ENCODE data around the gene CBL.
"Not testable (repeated sequence)": the region's sequence is repeated elsewhere in the genome, so short reads cannot be mapped to it uniquely, and the experiment has no call there.

Gene CBL

DNA sequence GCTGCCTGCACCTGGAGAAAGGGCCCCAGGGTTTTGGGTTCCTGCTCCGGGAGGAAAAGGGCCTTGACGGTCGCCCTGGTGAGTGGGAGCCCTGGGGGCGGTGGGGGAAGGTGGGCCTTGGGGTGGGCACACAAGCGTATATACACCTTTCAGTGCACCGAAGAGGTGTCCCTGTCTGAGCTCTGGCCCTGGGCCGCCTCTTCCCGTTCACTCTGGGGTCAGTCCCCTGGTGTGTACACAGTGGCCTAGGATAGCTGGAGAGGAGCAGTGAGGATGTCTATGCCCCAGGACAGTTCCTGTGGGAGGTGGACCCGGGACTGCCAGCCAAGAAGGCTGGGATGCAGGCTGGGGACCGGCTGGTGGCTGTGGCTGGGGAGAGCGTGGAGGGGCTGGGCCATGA is 18.1 kb upstream of the CBL start:
- TF ChIP-seq, protein P1, sequence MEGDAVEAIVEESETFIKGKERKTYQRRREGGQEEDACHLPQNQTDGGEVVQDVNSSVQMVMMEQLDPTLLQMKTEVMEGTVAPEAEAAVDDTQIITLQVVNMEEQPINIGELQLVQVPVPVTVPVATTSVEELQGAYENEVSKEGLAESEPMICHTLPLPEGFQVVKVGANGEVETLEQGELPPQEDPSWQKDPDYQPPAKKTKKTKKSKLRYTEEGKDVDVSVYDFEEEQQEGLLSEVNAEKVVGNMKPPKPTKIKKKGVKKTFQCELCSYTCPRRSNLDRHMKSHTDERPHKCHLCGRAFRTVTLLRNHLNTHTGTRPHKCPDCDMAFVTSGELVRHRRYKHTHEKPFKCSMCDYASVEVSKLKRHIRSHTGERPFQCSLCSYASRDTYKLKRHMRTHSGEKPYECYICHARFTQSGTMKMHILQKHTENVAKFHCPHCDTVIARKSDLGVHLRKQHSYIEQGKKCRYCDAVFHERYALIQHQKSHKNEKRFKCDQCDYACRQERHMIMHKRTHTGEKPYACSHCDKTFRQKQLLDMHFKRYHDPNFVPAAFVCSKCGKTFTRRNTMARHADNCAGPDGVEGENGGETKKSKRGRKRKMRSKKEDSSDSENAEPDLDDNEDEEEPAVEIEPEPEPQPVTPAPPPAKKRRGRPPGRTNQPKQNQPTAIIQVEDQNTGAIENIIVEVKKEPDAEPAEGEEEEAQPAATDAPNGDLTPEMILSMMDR (IDR thresholded peaks at IDR 0.05), result no peak
- TF ChIP-seq ZFX (IDR thresholded peaks at IDR 0.05; ENCODE audit: borderline replicate concordance), result no peak
- H3K27ac ChIP-seq, result no peak overlapping the region

DNA sequence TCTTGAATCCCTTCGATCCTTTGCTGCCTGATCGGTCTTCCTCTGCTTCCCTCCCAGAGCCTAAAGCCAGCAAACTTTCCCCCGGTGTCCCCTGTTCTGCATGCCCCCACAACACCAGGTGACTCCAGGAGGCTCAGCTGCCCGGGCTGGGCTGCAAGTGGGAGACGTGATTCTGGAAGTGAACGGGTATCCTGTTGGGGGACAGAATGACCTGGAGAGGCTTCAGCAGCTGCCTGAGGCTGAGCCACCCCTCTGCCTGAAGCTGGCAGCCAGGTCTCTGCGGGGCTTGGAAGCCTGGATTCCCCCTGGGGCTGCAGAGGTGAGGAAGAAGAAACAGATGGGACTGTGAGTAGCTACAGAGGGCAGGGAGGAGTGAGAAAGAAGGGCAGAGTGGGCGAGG is 17.3 kb upstream of the CBL start:
- TF ChIP-seq, protein P1 (IDR thresholded peaks at IDR 0.05), result no peak
- no peak for TF ChIP-seq ZFX (IDR thresholded peaks at IDR 0.05; ENCODE audit: borderline replicate concordance)
- no peak overlapping the region for H3K27ac ChIP-seq

DNA sequence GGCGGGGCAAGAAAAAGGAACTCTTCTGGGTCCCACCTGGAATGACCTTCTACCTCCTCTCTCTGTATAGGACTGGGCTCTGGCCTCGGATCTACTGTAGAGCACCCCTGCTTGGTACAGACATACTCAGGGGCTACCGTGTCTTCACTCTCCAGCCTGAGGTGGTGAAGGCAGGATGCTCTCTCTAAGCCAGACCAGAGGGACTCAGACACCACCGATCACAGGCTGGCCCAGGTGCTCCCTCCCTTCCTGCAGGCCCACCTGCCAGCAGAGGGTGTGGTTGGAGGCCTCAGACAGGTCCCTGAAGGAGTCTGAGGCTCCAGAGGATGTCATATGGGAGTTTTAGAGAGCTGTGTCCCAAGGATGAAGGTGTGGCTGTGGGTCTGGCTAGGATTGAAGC is 16.7 kb upstream of the CBL start:
- no peak for TF ChIP-seq ZFX (IDR thresholded peaks at IDR 0.05; ENCODE audit: borderline replicate concordance)
- TF ChIP-seq, protein P1 (IDR thresholded peaks at IDR 0.05), result no peak
- H3K27ac ChIP-seq, result no peak overlapping the region

DNA sequence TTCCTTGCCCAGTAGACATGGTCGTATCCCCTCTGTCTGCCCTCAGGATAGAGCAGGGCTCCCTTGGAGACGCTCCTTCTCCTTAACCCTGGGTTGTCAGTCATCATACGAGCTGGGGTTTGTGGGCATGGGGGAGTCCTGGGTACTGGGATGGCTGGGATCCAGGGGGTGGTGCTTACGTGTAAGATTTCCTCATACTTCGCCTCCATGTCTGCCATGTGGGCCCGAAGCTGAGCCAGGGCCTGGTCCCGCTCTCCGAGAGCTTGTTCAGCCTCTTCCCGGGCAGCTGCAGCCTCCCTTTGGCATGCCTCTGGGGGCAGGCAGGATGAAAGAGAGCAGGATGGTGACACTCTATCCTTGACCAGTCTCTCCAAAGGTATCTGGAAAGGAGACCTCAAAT is 15.6 kb upstream of the CBL start:
- no peak for TF ChIP-seq ZFX (IDR thresholded peaks at IDR 0.05; ENCODE audit: borderline replicate concordance)
- TF ChIP-seq, protein P1 (IDR thresholded peaks at IDR 0.05), result no peak
- no peak overlapping the region for H3K27ac ChIP-seq

DNA sequence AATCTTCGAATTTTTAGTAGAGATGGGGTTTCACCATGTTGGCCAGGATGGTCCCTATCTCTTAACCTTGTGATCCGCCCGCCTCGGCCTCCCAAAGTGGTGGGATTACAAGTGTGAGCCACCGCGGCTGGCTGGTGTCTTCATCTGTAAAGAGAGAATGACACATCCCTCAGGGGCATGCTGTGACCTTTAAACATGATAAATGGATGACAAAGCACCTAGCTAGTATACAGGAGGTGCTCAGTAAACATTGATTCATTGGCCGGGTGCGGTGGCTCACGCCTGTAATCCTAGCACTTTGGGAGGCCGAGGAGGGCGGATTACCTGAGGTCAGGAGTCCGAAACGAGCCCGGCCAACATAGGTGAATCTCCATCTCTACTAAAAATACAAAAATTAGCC is 14.9 kb upstream of the CBL start:
- H3K27ac ChIP-seq, result not testable (repeated sequence)

DNA sequence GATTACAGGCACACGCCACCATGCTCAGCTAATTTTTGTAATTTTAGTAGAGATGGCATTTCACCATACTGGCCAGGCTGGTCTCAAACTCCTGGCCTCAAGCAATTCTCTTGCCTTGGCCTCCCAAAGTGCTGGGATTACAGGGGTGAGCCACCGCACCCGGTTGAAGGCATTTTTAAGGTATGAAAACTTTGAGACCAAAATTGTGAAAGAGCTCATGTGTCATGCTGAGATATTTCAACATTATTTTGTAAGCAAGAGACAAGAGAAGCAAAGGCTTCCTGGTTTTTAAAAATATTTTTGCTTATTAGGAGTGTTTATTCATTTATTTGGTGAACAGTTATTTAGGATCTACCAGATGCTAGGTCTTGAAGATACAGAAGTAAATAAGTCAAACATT is 14.0 kb upstream of the CBL start:
- no peak for TF ChIP-seq ZFX (IDR thresholded peaks at IDR 0.05; ENCODE audit: borderline replicate concordance)
- TF ChIP-seq, protein P1 (IDR thresholded peaks at IDR 0.05), result no peak
- H3K27ac ChIP-seq, result no peak overlapping the region

DNA sequence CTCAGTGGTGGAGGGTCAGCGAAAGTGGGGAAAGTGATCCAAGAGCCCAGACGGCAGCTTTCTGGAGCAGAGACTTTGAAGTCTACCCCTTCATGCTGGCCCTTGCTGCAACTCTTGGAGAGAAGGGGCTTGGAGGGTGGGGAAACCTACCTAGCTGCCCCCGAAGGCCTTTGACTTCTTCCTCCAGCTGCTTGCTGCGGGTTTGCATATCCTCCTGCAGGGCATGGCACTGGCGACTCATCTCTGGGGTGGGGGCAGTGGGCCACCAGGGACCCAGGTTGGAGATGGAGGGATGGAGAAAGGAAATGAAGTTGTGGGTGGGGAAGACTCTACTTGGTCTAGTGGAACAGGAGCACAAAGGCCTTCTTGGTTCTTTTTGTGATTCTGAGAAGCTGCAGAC is 13.1 kb upstream of the CBL start:
- TF ChIP-seq, protein P1 (IDR thresholded peaks at IDR 0.05), result no peak
- TF ChIP-seq ZFX (IDR thresholded peaks at IDR 0.05; ENCODE audit: borderline replicate concordance), result no peak
- no peak overlapping the region for H3K27ac ChIP-seq

DNA sequence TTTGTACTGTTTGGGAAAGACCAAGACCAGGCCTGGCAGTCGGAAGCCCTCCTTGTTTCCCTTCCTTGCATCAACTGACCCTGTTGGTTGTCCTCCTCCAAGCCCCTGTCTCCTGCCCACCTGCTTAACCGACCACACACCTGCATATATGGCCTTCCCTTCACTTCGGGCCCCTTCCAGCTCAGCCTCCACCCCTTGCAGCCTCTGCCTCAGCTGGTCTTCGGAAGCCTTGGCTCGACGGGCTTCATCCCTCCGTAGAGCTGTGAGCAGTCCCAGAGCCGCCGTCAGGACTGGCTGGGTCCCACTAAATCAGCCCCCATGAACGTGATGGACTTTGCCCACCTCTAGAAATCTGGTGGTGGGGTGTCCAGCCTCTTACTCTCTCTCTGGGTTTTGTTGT is 12.5 kb upstream of the CBL start:
- TF ChIP-seq, protein P1 (IDR thresholded peaks at IDR 0.05), result no peak
- no peak for TF ChIP-seq ZFX (IDR thresholded peaks at IDR 0.05; ENCODE audit: borderline replicate concordance)

More for the DNA sequence above, 12.5 kb upstream of the CBL start:
- H3K27ac ChIP-seq, result no peak overlapping the region
